GM18499 (cell line): ENCODE results near the gene BICRA.

ENCODE experiments used
- ATAC-seq: cut with Tn5 transposase; IDR thresholded peaks from one replicate; pipeline ENCODE4 v1.9.1; 2021; ENCODE audit warnings: moderate number of reproducible peaks; ENCODE audit not compliant: insufficient read depth, unreplicated experiment

BICRA gene

GRCh38 chr19:47600246-47601179 lies 8.4 kb upstream of the BICRA start:
- ATAC-seq, result peak; percentile 75

GRCh38 chr19:47601180-47601904 lies 7.6 kb upstream of the BICRA start:
- ATAC-seq, result no peak

GRCh38 chr19:47603706-47604565 lies 5.0 kb upstream of the BICRA start:
- ATAC-seq, result no peak

GRCh38 chr19:47607564-47608073 lies 1.3 kb upstream of the BICRA start:
- ATAC-seq, result no peak

- no peak for ATAC-seq
These were observed 638 bp upstream of the BICRA start for GRCh38 chr19:47608074-47608918.

- no peak for ATAC-seq
These were observed 1.3 kb downstream of the BICRA start for GRCh38 chr19:47609906-47610894.

- no peak for ATAC-seq
These were observed 2.0 kb downstream of the BICRA start for GRCh38 chr19:47610902-47611301.

- no peak for ATAC-seq
These were observed 4.5 kb downstream of the BICRA start for GRCh38 chr19:47613165-47614020.

GRCh38 chr19:47614021-47614295 lies 5.0 kb downstream of the BICRA start:
- ATAC-seq, result no peak

GRCh38 chr19:47614559-47614958 lies 5.6 kb downstream of the BICRA start:
- no peak for ATAC-seq

- no peak for ATAC-seq
These were observed 6.3 kb downstream of the BICRA start for GRCh38 chr19:47615230-47615629.

GRCh38 chr19:47615714-47616113 lies 6.8 kb downstream of the BICRA start:
- ATAC-seq, result no peak

GRCh38 chr19:47618771-47619170 lies 9.8 kb downstream of the BICRA start:
- ATAC-seq, result no peak

- ATAC-seq, result no peak
These were observed 10.8 kb downstream of the BICRA start for GRCh38 chr19:47619763-47620162.

GRCh38 chr19:47623151-47623920 lies 14.4 kb downstream of the BICRA start:
- ATAC-seq, result no peak

- no peak for ATAC-seq
These were observed 15.0 kb downstream of the BICRA start for GRCh38 chr19:47623921-47624391.

- no peak for ATAC-seq
These were observed 16.7 kb downstream of the BICRA start for GRCh38 chr19:47625650-47626049.
